ENCODE measurements around the gene P2RY11. TPM values are rescaled to one million over a fixed set of nuclear protein-coding genes. Genes with fewer than 3 reads are reported as not detected.

The P2RY11 gene
- total and polyA plus RNA-seq, 2 of the 4 experiments (the other 2 are of a cell fraction), result 0.54 to 4.5 TPM

DNA sequence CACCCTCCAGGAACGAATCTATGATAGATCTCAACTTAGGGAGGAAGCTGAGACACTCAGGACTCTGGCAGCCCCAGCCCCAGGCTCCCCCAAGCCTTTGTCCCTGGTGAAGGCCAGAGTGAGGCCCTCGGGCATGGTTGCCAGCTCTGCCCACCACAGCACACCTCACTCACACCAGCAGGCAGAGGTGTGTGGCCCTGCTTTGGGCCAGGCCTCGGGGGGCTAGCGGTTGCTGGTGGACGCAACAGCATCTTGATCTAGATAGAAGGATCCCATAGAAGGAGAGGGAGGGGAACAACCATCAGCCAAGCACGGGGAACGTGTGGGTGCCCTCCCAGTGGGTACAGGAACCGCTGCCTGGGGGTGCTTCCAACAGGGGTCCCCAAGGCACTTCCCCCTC lies 46.6 kb downstream of the P2RY11 start:
- Histone ChIP-seq H3K36me3 (ENCODE audit: control insufficient read depth, insufficient read depth, low read length) (peaks cover 80% of the 10 kb centered on the region), H3K9me3 (ENCODE audit: control insufficient read depth, insufficient read depth, low read length) (no peaks in the 10 kb centered on the region), H2AK9ac (replicated peaks; ENCODE audit: low read depth, low read length, poor library complexity) (no peak overlapping the region), H4K20me1 (ENCODE audit: insufficient read depth, low read length) (no peaks in the 10 kb centered on the region), H3K4ac (ENCODE audit: low read depth, low read length) (no peak overlapping the region), H3K4me2 (ENCODE audit: low read depth, low read length) (no peak overlapping the region), H3K4me3 (ENCODE audit: insufficient read depth, low read depth, low read length) (no peak overlapping the region), H3K56ac (ENCODE audit: extremely low read depth, insufficient read depth, low read length) (no peak overlapping the region), H2AK5ac (ENCODE audit: low read depth, low read length) (no peak overlapping the region), H3K14ac (replicated peaks; ENCODE audit: low read depth, low read length) (no peak overlapping the region), H4K5ac (ENCODE audit: low read depth, low read length) (no peak overlapping the region), H3K23ac (ENCODE audit: low read depth, low read length) (no peak overlapping the region), H3K27ac (ENCODE audit: insufficient read depth, low read length) (no peak overlapping the region), H2BK120ac (ENCODE audit: low read depth, low read length) (no peak overlapping the region), H2AFZ (replicated peaks; ENCODE audit: low read length, poor library complexity) (peak overlapping the region; percentile 24), H3K9ac (ENCODE audit: low read depth, low read length) (no peak overlapping the region), H3K18ac (ENCODE audit: low read depth, low read length) (no peak overlapping the region), H4K91ac (ENCODE audit: insufficient read depth, low read depth, low read length) (no peak overlapping the region), H3K79me1 (ENCODE audit: low read depth in 1 of 2, low read length in 2 of 2) (peaks cover 10 to 22% of the 10 kb centered on the region in 2 experiments; a peak in 3 of 4 replicates), H2BK15ac (ENCODE audit: low read depth, low read length) (no peak overlapping the region), H4K8ac (ENCODE audit: low read depth in 2 of 2, low read length in 2 of 2) (no peak overlapping the region), H3K4me1 (ENCODE audit: control insufficient read depth, insufficient read depth, low read length) (no peaks in the 10 kb centered on the region), H2BK5ac (ENCODE audit: low read depth, low read length, poor library complexity, severe bottlenecking) (no peak overlapping the region), H3K9me1 (ENCODE audit: insufficient read depth, low read length) (no peaks in the 10 kb centered on the region), H3K27me3 (ENCODE audit: control insufficient read depth, insufficient read depth, low read length) (no peaks in the 10 kb centered on the region), H2BK20ac (ENCODE audit: low read depth, low read length) (no peak overlapping the region)
- no CpG with 5 or more reads among the region's 8 CpGs for WGBS, 2 experiments (ENCODE audit: extremely low coverage in 2 of 2, insufficient read length in 1 of 2)
- DNase-seq (no peak), ATAC-seq (ENCODE audit: low read depth) (no peak)
- no TSS peak for BruUV-seq (replicated peaks)
- ChIA-PET POLR2A (ENCODE audit: unreplicated experiment) (no interaction called here), CTCF (no interaction called here)
- intact Hi-C loops (cut with micrococcal nuclease), result no loop called here
- dilution Hi-C loops (cut with HindIII; ENCODE audit: low sequenced_read_pairs, unreplicated experiment), result no loop called here
- in situ Hi-C loops (cut with MboI; ENCODE audit: low sequenced_read_pairs), result no loop called here
- TF ChIP-seq NFE2L2 (IDR thresholded peaks at IDR 0.05; ENCODE audit: low read depth, low read length) (no peak), MXI1 (IDR thresholded peaks at IDR 0.05; ENCODE audit: borderline replicate concordance, low read depth, low read length) (no peak), RAD21 (IDR thresholded peaks at IDR 0.05; ENCODE audit: low read length) (no peak), CEBPB (IDR thresholded peaks at IDR 0.05; ENCODE audit: low read depth, low read length) (no peak), FOS (IDR thresholded peaks at IDR 0.05; ENCODE audit: low read depth, low read length) (no peak), CHD1 (IDR thresholded peaks at IDR 0.05; ENCODE audit: low read depth, low read length) (no peak), MAZ (IDR thresholded peaks at IDR 0.05; ENCODE audit: borderline replicate concordance, low read depth, low read length) (no peak), RCOR1 (IDR thresholded peaks at IDR 0.05; ENCODE audit: insufficient replicate concordance, low read length) (no peak), MAFK (IDR thresholded peaks at IDR 0.05; ENCODE audit: low read depth, low read length) (no peak), BHLHE40 (IDR thresholded peaks at IDR 0.05; ENCODE audit: low read depth, low read length) (no peak), RFX5 (IDR thresholded peaks at IDR 0.05; ENCODE audit: low read depth, low read length) (no peak), SMC3 (IDR thresholded peaks at IDR 0.05; ENCODE audit: low read depth, low read length) (no peak)
- TF ChIP-seq, protein P1, sequence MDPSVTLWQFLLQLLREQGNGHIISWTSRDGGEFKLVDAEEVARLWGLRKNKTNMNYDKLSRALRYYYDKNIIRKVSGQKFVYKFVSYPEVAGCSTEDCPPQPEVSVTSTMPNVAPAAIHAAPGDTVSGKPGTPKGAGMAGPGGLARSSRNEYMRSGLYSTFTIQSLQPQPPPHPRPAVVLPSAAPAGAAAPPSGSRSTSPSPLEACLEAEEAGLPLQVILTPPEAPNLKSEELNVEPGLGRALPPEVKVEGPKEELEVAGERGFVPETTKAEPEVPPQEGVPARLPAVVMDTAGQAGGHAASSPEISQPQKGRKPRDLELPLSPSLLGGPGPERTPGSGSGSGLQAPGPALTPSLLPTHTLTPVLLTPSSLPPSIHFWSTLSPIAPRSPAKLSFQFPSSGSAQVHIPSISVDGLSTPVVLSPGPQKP (IDR thresholded peaks at IDR 0.05; ENCODE audit: borderline replicate concordance, low read depth, low read length), result no peak
- TF ChIP-seq, protein P2, sequence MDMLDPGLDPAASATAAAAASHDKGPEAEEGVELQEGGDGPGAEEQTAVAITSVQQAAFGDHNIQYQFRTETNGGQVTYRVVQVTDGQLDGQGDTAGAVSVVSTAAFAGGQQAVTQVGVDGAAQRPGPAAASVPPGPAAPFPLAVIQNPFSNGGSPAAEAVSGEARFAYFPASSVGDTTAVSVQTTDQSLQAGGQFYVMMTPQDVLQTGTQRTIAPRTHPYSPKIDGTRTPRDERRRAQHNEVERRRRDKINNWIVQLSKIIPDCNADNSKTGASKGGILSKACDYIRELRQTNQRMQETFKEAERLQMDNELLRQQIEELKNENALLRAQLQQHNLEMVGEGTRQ (IDR thresholded peaks at IDR 0.05; ENCODE audit: low read depth, low read length), result no peak
- TF ChIP-seq, protein P3, sequence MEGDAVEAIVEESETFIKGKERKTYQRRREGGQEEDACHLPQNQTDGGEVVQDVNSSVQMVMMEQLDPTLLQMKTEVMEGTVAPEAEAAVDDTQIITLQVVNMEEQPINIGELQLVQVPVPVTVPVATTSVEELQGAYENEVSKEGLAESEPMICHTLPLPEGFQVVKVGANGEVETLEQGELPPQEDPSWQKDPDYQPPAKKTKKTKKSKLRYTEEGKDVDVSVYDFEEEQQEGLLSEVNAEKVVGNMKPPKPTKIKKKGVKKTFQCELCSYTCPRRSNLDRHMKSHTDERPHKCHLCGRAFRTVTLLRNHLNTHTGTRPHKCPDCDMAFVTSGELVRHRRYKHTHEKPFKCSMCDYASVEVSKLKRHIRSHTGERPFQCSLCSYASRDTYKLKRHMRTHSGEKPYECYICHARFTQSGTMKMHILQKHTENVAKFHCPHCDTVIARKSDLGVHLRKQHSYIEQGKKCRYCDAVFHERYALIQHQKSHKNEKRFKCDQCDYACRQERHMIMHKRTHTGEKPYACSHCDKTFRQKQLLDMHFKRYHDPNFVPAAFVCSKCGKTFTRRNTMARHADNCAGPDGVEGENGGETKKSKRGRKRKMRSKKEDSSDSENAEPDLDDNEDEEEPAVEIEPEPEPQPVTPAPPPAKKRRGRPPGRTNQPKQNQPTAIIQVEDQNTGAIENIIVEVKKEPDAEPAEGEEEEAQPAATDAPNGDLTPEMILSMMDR (conservative IDR thresholded peaks at IDR 0.05; ENCODE audit: low read depth, low read length), result no peak

Data from IMR-90 (cell line).